ENCODE measurements around the gene PEAR1.

PEAR1 gene

GRCh38 chr1:156963621-156964020 lies 70.1 kb downstream of the PEAR1 start:
- DNase-seq (ENCODE audit: low spot score), result peak; percentile 7

- no peak for DNase-seq (ENCODE audit: low spot score)
These were observed 70.9 kb downstream of the PEAR1 start for GRCh38 chr1:156964441-156964840.

All from SW480 (cell line).